ENCODE results near the gene RNASE8. TPM values are rescaled to one million over a fixed set of nuclear protein-coding genes. Genes with fewer than 3 reads are reported as not detected.

RNASE8 gene
- total and polyA plus RNA-seq, 8 donors, result not detected

- Histone ChIP-seq H3K4me3 (no peak overlapping the region), H3K4me1 (peaks cover 0 to 7% (median 0%) of the 10 kb centered on the region in 4 donors), H3K9me3 (no peaks in the 10 kb centered on the region), H3K36me3 (peaks cover 76 to 100% (median 100%) of the 10 kb centered on the region in 4 donors), H3K27me3 (no peaks in the 10 kb centered on the region), H3K27ac (no peak overlapping the region)
- no peak for DNase-seq
- intact Hi-C loops (cut with DNase I; ENCODE audit: low total_unique reads), result no loop called here
- 83 to 90% (median 88%) methylated on average over 10 of the region's 10 CpGs for WGBS, 5 donors
- TF ChIP-seq POLR2A (IDR thresholded peaks at IDR 0.05) (no peak), EP300 (IDR thresholded peaks at IDR 0.05) (no peak), POLR2AphosphoS5 (IDR thresholded peaks at IDR 0.05) (no peak), CTCF (IDR thresholded peaks at IDR 0.05) (no peak)
Measured at GRCh38 chr14:21078726-21079125, 21.1 kb downstream of the RNASE8 start.

DNA sequence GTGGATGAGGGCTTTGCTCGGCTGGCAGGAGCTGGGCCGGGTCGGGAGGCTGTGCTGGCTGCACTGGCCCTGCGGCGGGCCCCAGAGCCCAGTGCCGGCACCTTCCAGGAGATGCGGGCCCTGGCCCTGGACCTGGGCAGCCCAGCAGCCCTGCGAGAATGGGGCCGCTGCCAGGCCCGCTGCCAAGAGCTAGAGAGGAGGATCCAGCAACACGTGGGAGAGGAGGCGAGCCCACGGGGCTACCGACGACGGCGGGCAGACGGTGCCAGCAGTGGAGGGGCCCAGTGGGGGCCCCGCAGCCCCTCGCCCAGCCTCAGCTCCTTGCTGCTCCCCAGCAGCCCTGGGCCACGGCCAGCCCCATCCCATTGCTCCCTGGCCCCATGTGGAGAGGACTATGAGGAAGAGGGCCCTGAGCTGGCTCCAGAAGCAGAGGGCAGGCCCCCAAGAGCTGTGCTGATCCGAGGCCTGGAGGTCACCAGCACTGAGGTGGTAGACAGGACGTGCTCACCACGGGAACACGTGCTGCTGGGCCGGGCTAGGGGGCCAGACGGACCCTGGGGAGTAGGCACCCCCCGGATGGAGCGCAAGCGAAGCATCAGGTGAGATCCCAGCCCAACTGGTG is 24.0 kb downstream of the RNASE8 start:
- TF ChIP-seq EP300 (IDR thresholded peaks at IDR 0.05), result no peak
- no peak for TF ChIP-seq POLR2A (IDR thresholded peaks at IDR 0.05)

GRCh38 chr14:21083565-21084325 is 26.1 kb downstream of the RNASE8 start:
- Histone ChIP-seq H3K9me3 (no peaks in the 10 kb centered on the region), H3K4me1 (peaks cover 7 to 43% (median 19%) of the 10 kb centered on the region in 4 donors), H3K27ac (peak overlapping the region in 3 of 5 donors; percentile 34 to 72 (median 70)), H3K4me3 (no peak overlapping the region), H3K27me3 (no peaks in the 10 kb centered on the region), H3K36me3 (peaks cover 45 to 99% (median 89%) of the 10 kb centered on the region in 4 donors)
- 59 to 86% (median 75%) methylated on average over 5 to 11 of the region's 11 CpGs for WGBS, 5 donors
- TF ChIP-seq CTCF (IDR thresholded peaks at IDR 0.05) (no peak), POLR2A (IDR thresholded peaks at IDR 0.05) (no peak), EP300 (IDR thresholded peaks at IDR 0.05) (no peak), POLR2AphosphoS5 (IDR thresholded peaks at IDR 0.05) (no peak)
- DNase-seq, result no peak
- intact Hi-C loops (cut with DNase I; ENCODE audit: low total_unique reads), result loop anchor here (10.0 kb wide), 1 partner anchor 69 kb away; no protein-coding TSS in a partner anchor

More for the DNA sequence above, 24.0 kb downstream of the RNASE8 start:
- Histone ChIP-seq H3K4me3 (no peak overlapping the region), H3K36me3 (peaks cover 60 to 100% (median 97%) of the 10 kb centered on the region in 4 donors), H3K4me1 (peaks cover 7 to 26% (median 16%) of the 10 kb centered on the region in 4 donors), H3K27me3 (no peaks in the 10 kb centered on the region), H3K9me3 (no peaks in the 10 kb centered on the region), H3K27ac (no peak overlapping the region)
- intact Hi-C loops (cut with DNase I; ENCODE audit: low total_unique reads), result loop anchor here (10.0 kb wide), 1 partner anchor 67 kb away; no protein-coding TSS in a partner anchor
- WGBS, 5 donors, result 90 to 92% (median 91%) methylated on average over 27 to 30 of the region's 30 CpGs
- no peak for DNase-seq

DNA sequence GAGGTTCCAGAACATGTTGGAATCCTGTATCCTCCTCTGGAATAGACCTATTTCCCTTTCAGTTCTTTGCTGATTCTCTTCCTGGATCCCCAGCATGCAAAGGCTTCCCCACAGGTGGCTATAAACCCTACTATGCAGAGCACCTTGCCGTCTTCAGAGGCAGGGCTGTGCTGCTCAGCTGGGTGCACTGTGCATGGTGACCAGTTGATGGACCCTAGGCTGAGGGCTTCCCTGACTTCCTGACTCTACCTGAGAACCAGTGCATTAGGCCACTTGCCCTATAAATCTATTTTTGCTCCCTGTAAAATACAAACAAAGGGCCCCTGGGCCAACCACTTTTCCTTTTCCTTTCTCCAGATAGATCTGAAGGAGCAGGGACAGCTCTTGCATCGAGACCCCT is 26.8 kb downstream of the RNASE8 start:
- peaks cover 7 to 46% (median 19%) of the 10 kb centered on the region in 4 donors for H3K4me1 ChIP-seq
- no peak for TF ChIP-seq POLR2A (IDR thresholded peaks at IDR 0.05)
- no peak for TF ChIP-seq EP300 (IDR thresholded peaks at IDR 0.05)
- no peak for TF ChIP-seq CTCF (IDR thresholded peaks at IDR 0.05)
- TF ChIP-seq POLR2AphosphoS5 (IDR thresholded peaks at IDR 0.05), result no peak
- no peaks in the 10 kb centered on the region for H3K27me3 ChIP-seq
- 74 to 89% (median 82%) methylated on average over 2 of the region's 2 CpGs for WGBS, 5 donors
- H3K9me3 ChIP-seq, result no peaks in the 10 kb centered on the region
- intact Hi-C loops (cut with DNase I; ENCODE audit: low total_unique reads), result loop anchor here (10.0 kb wide), 1 partner anchor 70 kb away; no protein-coding TSS in a partner anchor
- H3K27ac ChIP-seq, result peak overlapping the region in 4 of 5 donors; percentile 11 to 72 (median 64)
- DNase-seq, result no peak
- peaks cover 39 to 99% (median 89%) of the 10 kb centered on the region in 4 donors for H3K36me3 ChIP-seq
- no peak overlapping the region for H3K4me3 ChIP-seq

All from stomach (tissue), 9 donors.